ENCODE results near the gene EEF1G. TPM values are rescaled to one million over a fixed set of nuclear protein-coding genes. Genes with fewer than 3 reads are reported as not detected.

The EEF1G gene
- total and polyA plus RNA-seq, 2 of the 13 experiments (the other 11 are each of a cell fraction or from before 2014, with no cell fraction given) = 1,787 to 2,144 TPM

DNA sequence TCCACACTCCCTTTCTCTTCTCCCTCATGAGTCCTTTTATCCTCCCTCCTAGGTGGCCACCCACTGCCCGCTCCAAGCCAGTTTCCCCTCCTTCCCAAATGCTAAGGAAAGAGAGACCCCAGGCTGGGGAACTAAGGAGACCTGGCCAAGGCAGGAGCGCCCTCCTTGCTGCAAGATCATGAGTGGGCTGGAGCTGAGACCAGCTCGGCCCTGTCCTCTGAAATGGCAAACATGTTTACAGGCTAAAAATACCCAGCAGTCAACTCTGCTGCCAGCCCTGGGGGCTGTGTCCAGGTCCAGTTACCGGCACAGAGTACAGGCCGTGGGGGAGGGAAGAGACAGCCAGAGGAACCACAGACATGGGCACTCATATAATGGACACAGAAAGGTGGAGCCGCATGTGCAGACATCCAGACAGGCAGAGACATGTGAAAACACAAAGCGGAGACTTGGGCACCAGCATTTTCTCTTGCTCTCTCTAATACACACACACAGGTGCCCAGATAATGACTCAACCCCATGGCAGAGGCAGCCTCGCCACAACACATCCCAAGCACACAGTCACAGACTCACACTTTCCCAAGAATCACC is 25.9 kb downstream of the EEF1G start (continued):
- TF ChIP-seq, protein P1, sequence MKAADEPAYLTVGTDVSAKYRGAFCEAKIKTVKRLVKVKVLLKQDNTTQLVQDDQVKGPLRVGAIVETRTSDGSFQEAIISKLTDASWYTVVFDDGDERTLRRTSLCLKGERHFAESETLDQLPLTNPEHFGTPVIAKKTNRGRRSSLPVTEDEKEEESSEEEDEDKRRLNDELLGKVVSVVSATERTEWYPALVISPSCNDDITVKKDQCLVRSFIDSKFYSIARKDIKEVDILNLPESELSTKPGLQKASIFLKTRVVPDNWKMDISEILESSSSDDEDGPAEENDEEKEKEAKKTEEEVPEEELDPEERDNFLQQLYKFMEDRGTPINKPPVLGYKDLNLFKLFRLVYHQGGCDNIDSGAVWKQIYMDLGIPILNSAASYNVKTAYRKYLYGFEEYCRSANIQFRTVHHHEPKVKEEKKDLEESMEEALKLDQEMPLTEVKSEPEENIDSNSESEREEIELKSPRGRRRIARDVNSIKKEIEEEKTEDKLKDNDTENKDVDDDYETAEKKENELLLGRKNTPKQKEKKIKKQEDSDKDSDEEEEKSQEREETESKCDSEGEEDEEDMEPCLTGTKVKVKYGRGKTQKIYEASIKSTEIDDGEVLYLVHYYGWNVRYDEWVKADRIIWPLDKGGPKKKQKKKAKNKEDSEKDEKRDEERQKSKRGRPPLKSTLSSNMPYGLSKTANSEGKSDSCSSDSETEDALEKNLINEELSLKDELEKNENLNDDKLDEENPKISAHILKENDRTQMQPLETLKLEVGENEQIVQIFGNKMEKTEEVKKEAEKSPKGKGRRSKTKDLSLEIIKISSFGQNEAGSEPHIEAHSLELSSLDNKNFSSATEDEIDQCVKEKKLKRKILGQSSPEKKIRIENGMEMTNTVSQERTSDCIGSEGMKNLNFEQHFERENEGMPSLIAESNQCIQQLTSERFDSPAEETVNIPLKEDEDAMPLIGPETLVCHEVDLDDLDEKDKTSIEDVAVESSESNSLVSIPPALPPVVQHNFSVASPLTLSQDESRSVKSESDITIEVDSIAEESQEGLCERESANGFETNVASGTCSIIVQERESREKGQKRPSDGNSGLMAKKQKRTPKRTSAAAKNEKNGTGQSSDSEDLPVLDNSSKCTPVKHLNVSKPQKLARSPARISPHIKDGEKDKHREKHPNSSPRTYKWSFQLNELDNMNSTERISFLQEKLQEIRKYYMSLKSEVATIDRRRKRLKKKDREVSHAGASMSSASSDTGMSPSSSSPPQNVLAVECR (CRISPR knock-in tag; IDR thresholded peaks at IDR 0.05; ENCODE audit: borderline replicate concordance) = peak; percentile 62; the same call in 1 of the 2 replicates
- no peak for TF ChIP-seq ZNF891 (CRISPR knock-in tag; IDR thresholded peaks at IDR 0.05)
- TF ChIP-seq ZFP36L1 (CRISPR knock-in tag; IDR thresholded peaks at IDR 0.05) = 0 out of 2 replicates have a peak, but pooled peaks have one; percentile 59
- TF ChIP-seq ZFYVE20 (CRISPR knock-in tag; IDR thresholded peaks at IDR 0.05; ENCODE audit: borderline replicate concordance, low read depth) = no peak
- no peak for TF ChIP-seq HNRNPK (IDR thresholded peaks at IDR 0.05; ENCODE audit: low read depth, low read length, poor library complexity, severe bottlenecking)
- no peak for TF ChIP-seq ZC3H13 (CRISPR knock-in tag; IDR thresholded peaks at IDR 0.05)
- TF ChIP-seq GFI1 (CRISPR knock-in tag; IDR thresholded peaks at IDR 0.05; ENCODE audit: borderline replicate concordance) = no peak
- no peak for TF ChIP-seq ZNF256 (CRISPR knock-in tag; conservative IDR thresholded peaks at IDR 0.05)
- TF ChIP-seq ZNF674 (CRISPR knock-in tag; IDR thresholded peaks at IDR 0.05; ENCODE audit: low read depth) = no peak
- TF ChIP-seq IKZF1 (IDR thresholded peaks at IDR 0.05) = no peak
- no peak for TF ChIP-seq IRX3 (CRISPR knock-in tag; IDR thresholded peaks at IDR 0.05; ENCODE audit: borderline replicate concordance, low read depth)
- TF ChIP-seq, protein P2, sequence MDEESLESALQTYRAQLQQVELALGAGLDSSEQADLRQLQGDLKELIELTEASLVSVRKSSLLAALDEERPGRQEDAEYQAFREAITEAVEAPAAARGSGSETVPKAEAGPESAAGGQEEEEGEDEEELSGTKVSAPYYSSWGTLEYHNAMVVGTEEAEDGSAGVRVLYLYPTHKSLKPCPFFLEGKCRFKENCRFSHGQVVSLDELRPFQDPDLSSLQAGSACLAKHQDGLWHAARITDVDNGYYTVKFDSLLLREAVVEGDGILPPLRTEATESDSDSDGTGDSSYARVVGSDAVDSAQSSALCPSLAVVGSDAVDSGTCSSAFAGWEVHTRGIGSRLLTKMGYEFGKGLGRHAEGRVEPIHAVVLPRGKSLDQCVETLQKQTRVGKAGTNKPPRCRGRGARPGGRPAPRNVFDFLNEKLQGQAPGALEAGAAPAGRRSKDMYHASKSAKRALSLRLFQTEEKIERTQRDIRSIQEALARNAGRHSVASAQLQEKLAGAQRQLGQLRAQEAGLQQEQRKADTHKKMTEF (CRISPR knock-in tag; IDR thresholded peaks at IDR 0.05) = peak; percentile 62; the same call in 1 of the 2 replicates
- peak; percentile 51; the same call in 1 of the 2 replicates for TF ChIP-seq KDM6A (CRISPR knock-in tag; IDR thresholded peaks at IDR 0.05; ENCODE audit: low read depth)
- TF ChIP-seq SOX13 (IDR thresholded peaks at IDR 0.05) = peak; percentile 49; the same call in 1 of the 2 replicates
- TF ChIP-seq SOX13 (CRISPR knock-in tag; conservative IDR thresholded peaks at IDR 0.05 in 1 of 2, IDR thresholded peaks at IDR 0.05 in 1 of 2) = peak in 1 of 2 experiments; percentile 61; a peak in 2 of 4 replicates
- no peak for TF ChIP-seq ZXDC (CRISPR knock-in tag; IDR thresholded peaks at IDR 0.05)
- no peak for TF ChIP-seq FOXP1 (IDR thresholded peaks at IDR 0.05)
- peak; percentile 77 for TF ChIP-seq FOXP1 (CRISPR knock-in tag; IDR thresholded peaks at IDR 0.05)
- TF ChIP-seq ZNF7 (CRISPR knock-in tag; IDR thresholded peaks at IDR 0.05) = no peak
- no peak for TF ChIP-seq SNAI1 (CRISPR knock-in tag; IDR thresholded peaks at IDR 0.05; ENCODE audit: borderline replicate concordance)
- TF ChIP-seq NFE2 (CRISPR knock-in tag; IDR thresholded peaks at IDR 0.05) = no peak
- peak; percentile 65 for TF ChIP-seq HDAC1 (CRISPR knock-in tag; IDR thresholded peaks at IDR 0.05)
- TF ChIP-seq ZIK1 (CRISPR knock-in tag; IDR thresholded peaks at IDR 0.05; ENCODE audit: borderline replicate concordance, low read depth) = no peak

Measured in HepG2 (cell line).